Smooth muscle cell (in vitro differentiated cells): Measurements from ENCODE around the gene TMPRSS7. TPM values are rescaled to one million over a fixed set of nuclear protein-coding genes. Genes with fewer than 3 reads are reported as not detected.

Source experiments
- DNase-seq: peaks from one replicate; lab custom pipeline; 2025; ENCODE audit not compliant: unreplicated experiment; lab: John Stamatoyannopoulos, UW
- H2AFZ ChIP-seq: fragments of 200-600 bp; sonication (generic); 2 replicates; pipeline ENCODE4 v1.6.0; 2016; ENCODE audit warnings: antibody characterized with exemption, low read depth, mild to moderate bottlenecking
- H3F3A ChIP-seq: fragments of 200-600 bp; sonication (generic); 2 replicates; pipeline ENCODE4 v1.6.0; 2017; ENCODE audit warnings: antibody characterized with exemption, low read depth
- H3K27ac ChIP-seq: fragments of 200-600 bp; sonication (generic); 2 replicates; pipeline ENCODE4 v1.5.1; 2016; ENCODE audit warnings: low read depth, mild to moderate bottlenecking
- H3K27me3 ChIP-seq: fragments of 200-600 bp; sonication (generic); 2 replicates; pipeline ENCODE4 v1.6.1; 2016; ENCODE audit warnings: low read depth, mild to moderate bottlenecking
- H3K36me3 ChIP-seq: fragments of 200-600 bp; sonication (generic); 2 replicates; pipeline ENCODE4 v1.5.1; 2016; ENCODE audit warnings: low read depth
- H3K4me1 ChIP-seq: fragments of 200-600 bp; sonication (generic); 2 replicates; pipeline ENCODE4 v1.5.1; 2016; ENCODE audit warnings: low read depth
- H3K4me2 ChIP-seq: fragments of 200-600 bp; sonication (generic); 2 replicates; pipeline ENCODE4 v1.6.0; 2016; ENCODE audit warnings: mild to moderate bottlenecking
- H3K4me3 ChIP-seq: fragments of 200-600 bp; sonication (generic); 2 replicates; pipeline ENCODE4 v1.5.1; 2016; ENCODE audit warnings: mild to moderate bottlenecking
- H3K79me2 ChIP-seq: fragments of 200-600 bp; sonication (generic); 2 replicates; pipeline ENCODE4 v1.6.0; 2016; ENCODE audit warnings: low read depth, mild to moderate bottlenecking
- H3K9ac ChIP-seq: fragments of 200-600 bp; sonication (generic); 2 replicates; pipeline ENCODE4 v1.6.0; 2016; ENCODE audit warnings: low read depth
- H3K9me3 ChIP-seq: fragments of 200-600 bp; sonication (generic); replicated peaks from 2 replicates; pipeline ENCODE4 v1.5.1; 2016; ENCODE audit warnings: low read depth
- H4K20me1 ChIP-seq: fragments of 200-600 bp; sonication (generic); 2 replicates; pipeline ENCODE4 v1.6.0; 2016; ENCODE audit warnings: low read depth
- WGBS: methylation state at CpG from one replicate; pipeline ENCODE4 v1.1.7; 2016; ENCODE audit warnings: low lambda C conversion rate; 5-methylcytosine and 5-hydroxymethylcytosine counted together
- polyA plus RNA-seq: library from polyadenylated mRNA; unstranded; fragments of >200 nt; fragmentation: Nextera tagmentation; extraction: Ambion mirVana; gene quantifications from 2 replicates; pipeline ENCODE4 v1.2.1, GENCODE V29; 2016
- total RNA-seq: library from RNA; depleted of rRNA; stranded (reverse); fragments of >200 nt; gene quantifications from 2 replicates; pipeline ENCODE4 v1.2.3, GENCODE V29; 2014
- TF ChIP-seq, protein P1 (sequence below): fragments of 200-600 bp; sonication (generic); IDR thresholded peaks from 2 replicates; pipeline ENCODE4 v1.5.1; 2017; ENCODE audit warnings: borderline replicate concordance, mild to moderate bottlenecking, antibody characterized with exemption; ENCODE audit not compliant: insufficient read depth, poor library complexity, severe bottlenecking

The TMPRSS7 gene
- total and polyA plus RNA-seq, 2 experiments from 2014 or later: not detected

DNA sequence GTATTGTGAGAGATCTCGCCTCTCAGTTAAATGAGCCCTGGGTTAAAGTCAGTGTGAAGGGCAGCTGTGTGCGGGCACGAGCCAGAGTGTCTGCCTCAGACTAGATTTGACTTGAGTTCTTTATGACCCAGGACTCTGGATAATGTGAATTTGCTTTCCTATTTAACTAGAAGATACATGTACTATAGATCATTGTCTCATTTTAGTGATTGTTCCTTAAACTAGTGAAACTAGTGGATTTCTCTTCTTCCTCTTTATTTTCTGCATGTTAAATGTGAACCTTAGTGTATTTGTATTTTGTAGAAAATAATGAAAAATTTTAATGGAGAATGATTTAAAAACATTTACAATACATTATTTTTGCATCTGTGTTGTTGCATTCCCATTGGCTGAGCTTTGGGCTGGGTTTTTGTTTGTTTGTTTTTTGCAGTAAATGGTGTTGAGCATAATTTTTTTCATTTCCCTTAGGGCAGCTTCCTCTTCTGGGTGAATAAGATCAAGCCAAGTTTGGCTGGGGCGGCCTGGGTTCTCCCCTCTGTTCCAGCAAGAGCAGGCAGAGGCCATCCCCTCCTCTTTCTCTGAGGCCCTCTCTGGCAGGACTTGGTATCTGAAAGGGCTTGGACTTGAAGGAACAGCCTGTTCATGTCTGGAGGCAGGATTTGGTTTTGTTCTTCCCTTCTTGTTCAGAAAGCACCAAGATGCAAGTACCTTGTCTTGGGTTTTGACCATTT is 83.5 kb downstream of the TMPRSS7 start:
- no peak overlapping the region for H3K9ac ChIP-seq
- no peaks in the 10 kb centered on the region for H3F3A ChIP-seq
- H3K9me3 ChIP-seq: no peaks in the 10 kb centered on the region
- H3K36me3 ChIP-seq: no peaks in the 10 kb centered on the region
- H3K27me3 ChIP-seq: no peaks in the 10 kb centered on the region
- WGBS: 93% methylated on average over 4 of the region's 4 CpGs
- no peak overlapping the region for H2AFZ ChIP-seq
- H3K4me1 ChIP-seq: peaks cover 16% of the 10 kb centered on the region
- no peak overlapping the region for H3K27ac ChIP-seq
- TF ChIP-seq, protein P1, sequence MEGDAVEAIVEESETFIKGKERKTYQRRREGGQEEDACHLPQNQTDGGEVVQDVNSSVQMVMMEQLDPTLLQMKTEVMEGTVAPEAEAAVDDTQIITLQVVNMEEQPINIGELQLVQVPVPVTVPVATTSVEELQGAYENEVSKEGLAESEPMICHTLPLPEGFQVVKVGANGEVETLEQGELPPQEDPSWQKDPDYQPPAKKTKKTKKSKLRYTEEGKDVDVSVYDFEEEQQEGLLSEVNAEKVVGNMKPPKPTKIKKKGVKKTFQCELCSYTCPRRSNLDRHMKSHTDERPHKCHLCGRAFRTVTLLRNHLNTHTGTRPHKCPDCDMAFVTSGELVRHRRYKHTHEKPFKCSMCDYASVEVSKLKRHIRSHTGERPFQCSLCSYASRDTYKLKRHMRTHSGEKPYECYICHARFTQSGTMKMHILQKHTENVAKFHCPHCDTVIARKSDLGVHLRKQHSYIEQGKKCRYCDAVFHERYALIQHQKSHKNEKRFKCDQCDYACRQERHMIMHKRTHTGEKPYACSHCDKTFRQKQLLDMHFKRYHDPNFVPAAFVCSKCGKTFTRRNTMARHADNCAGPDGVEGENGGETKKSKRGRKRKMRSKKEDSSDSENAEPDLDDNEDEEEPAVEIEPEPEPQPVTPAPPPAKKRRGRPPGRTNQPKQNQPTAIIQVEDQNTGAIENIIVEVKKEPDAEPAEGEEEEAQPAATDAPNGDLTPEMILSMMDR: no peak
- H3K4me2 ChIP-seq: no peak overlapping the region
- H3K79me2 ChIP-seq: no peaks in the 10 kb centered on the region
- H4K20me1 ChIP-seq: no peaks in the 10 kb centered on the region
- DNase-seq: no peak
- no peak overlapping the region for H3K4me3 ChIP-seq

DNA sequence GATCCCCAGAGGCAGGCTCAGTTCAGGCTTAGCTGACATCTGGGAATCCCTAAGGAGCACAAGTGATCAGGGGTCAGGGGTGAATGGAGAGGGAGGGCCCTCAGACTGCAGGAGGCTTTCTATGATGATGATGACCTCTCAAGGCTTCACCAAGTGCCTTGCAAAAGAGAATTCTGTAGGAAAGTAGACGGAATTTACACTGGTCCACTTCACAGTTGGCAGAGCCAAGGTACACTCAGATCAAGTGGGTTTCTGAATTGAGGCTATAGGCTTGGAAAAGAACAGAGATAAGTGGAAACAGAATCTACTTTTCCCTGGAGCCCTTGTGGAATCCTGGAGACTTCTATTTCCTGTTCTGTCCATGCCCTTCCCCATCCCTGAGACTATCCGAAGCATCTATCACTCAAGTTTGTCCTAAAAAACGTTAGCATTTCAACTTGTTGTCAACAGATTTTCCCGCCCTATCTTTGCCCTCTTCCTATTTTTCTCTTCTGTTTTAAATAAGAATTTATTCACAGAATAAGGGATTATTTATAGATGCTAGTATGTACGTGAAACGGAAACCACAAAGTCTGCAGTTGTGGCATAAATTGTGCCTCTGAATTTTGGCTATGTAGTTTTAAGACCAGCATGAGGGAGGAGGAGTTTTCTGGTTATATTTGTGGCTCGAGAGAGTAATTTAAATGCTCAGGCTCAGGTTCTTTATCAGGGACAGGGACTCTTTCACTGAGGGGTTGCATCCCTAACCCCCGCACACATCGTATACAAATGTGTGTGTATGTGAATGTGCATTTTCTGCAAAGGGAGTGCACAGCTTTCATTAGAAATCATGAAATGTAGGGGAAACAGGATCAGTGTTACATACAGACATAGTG is 85.7 kb downstream of the TMPRSS7 start:
- Histone ChIP-seq H3K9me3 (no peaks in the 10 kb centered on the region), H3K27ac (no peak overlapping the region), H3F3A (no peaks in the 10 kb centered on the region), H3K27me3 (no peaks in the 10 kb centered on the region), H3K4me2 (no peak overlapping the region), H3K4me3 (no peak overlapping the region), H2AFZ (no peak overlapping the region), H3K36me3 (no peaks in the 10 kb centered on the region), H3K9ac (no peak overlapping the region), H3K4me1 (peaks cover 14% of the 10 kb centered on the region), H4K20me1 (no peaks in the 10 kb centered on the region), H3K79me2 (no peaks in the 10 kb centered on the region)
- no peak for DNase-seq
- 89% methylated on average over 9 of the region's 9 CpGs for WGBS
- TF ChIP-seq, protein P1: no peak

DNA sequence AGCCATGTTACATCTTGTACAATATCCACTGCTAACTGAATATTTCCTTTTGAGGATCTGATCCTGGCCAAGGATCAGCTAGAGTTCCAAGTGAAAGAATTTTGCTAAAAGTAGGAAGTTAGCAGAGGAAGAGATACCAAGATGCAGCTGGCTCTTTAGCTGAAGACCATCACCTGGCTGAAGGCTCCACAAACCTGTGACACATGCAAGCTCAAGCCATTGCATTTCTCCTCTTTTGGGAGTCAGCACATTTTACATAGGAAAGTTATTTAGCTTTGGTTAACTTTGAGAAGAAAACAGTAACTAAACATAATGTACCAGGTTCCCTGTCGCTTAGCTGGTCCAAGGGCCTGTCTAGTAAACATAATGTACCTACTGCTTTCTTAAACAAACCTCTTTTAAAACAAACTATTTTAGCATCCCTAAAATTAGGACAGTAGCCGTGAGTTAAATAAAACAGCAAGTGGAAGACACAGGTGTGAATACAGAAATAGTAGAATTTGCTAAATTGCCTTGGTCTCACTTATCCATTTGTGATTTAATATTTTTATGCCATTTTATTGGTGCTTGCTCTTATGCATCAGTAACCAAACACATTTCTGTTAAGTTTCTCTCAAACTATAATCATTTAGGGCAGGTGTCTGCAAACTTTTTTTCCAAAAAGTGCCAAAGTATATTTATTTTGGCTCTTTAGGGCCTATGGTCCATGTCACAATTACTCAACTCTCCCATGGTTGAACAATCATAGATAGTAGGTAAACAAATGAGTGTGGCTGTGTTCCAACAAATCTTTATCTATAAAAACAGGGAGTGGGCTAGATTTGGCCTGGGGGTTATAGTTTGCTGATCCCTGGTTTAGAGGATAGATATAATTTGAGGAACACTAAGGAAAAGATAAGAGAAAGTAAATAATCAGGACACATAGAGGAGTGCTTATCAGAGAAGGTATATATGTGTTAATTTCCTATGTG is 87.3 kb downstream of the TMPRSS7 start:
- no peaks in the 10 kb centered on the region for H3F3A ChIP-seq
- H3K36me3 ChIP-seq: no peaks in the 10 kb centered on the region
- H3K9me3 ChIP-seq: no peaks in the 10 kb centered on the region
- TF ChIP-seq, protein P1: no peak
- DNase-seq: no peak
- 96% methylated on average over 2 of the region's 2 CpGs for WGBS
- no peaks in the 10 kb centered on the region for H4K20me1 ChIP-seq
- no peak overlapping the region for H3K4me3 ChIP-seq
- no peaks in the 10 kb centered on the region for H3K27me3 ChIP-seq
- H3K4me1 ChIP-seq: peaks cover 25% of the 10 kb centered on the region
- H2AFZ ChIP-seq: no peak overlapping the region
- no peak overlapping the region for H3K27ac ChIP-seq
- H3K79me2 ChIP-seq: no peaks in the 10 kb centered on the region
- no peak overlapping the region for H3K9ac ChIP-seq
- H3K4me2 ChIP-seq: no peak overlapping the region
